OCI-LY3 (cell line): ENCODE measurements around the gene EXOC3L1.

Source experiments
- EZH2phosphoT487 ChIP-seq: fragments of 200-600 bp; shearing (Covaris generic); IDR thresholded peaks from 2 replicates; pipeline ENCODE4 v1.6.1; 2018; ENCODE audit warnings: antibody characterized with exemption, mixed run types, low read depth
- TF ChIP-seq, protein P1 (sequence below): fragments of 200-600, 300-600 bp; sonication (generic); IDR thresholded peaks from 2 replicates; pipeline ENCODE4 v1.5.1; 2014; ENCODE audit warnings: antibody characterized with exemption, low read length, low read depth

DNA sequence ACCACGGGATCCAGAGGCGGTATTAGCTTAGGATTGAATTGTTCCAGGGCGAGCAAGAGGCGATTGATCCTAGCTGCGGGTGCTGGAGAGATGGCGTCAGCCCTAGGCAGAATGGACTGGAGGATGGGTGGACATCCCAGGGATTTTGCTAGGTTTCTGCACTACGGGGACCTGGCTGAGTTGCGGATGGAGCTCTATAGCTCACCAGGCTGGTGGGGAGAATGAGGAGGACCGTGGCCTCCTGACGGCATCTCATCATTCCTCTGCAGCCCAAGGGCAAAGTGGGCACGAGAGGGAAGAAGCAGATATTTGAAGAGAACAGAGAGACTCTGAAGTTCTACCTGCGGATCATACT is 37.6 kb upstream of the EXOC3L1 start:
- TF ChIP-seq EZH2phosphoT487: no peak
- TF ChIP-seq, protein P1, sequence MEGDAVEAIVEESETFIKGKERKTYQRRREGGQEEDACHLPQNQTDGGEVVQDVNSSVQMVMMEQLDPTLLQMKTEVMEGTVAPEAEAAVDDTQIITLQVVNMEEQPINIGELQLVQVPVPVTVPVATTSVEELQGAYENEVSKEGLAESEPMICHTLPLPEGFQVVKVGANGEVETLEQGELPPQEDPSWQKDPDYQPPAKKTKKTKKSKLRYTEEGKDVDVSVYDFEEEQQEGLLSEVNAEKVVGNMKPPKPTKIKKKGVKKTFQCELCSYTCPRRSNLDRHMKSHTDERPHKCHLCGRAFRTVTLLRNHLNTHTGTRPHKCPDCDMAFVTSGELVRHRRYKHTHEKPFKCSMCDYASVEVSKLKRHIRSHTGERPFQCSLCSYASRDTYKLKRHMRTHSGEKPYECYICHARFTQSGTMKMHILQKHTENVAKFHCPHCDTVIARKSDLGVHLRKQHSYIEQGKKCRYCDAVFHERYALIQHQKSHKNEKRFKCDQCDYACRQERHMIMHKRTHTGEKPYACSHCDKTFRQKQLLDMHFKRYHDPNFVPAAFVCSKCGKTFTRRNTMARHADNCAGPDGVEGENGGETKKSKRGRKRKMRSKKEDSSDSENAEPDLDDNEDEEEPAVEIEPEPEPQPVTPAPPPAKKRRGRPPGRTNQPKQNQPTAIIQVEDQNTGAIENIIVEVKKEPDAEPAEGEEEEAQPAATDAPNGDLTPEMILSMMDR: no peak
